Loucy (cell line): ENCODE results near the gene GBP2.

Experiments used
- H2AFZ ChIP-seq: fragments of 200-600 bp; sonication (generic); 2 replicates; pipeline ENCODE4 v1.6.0; 2016; ENCODE audit warnings: antibody characterized with exemption, mild to moderate bottlenecking, low read length, moderate library complexity
- H3F3A ChIP-seq: fragments of 200-600 bp; 2 replicates; pipeline ENCODE4 v1.6.0; 2016; ENCODE audit warnings: antibody characterized with exemption, low read depth, mild to moderate bottlenecking
- H3K27me3 ChIP-seq: fragments of 200-600 bp; sonication (generic); 2 replicates; pipeline ENCODE4 v1.6.1; 2014; ENCODE audit warnings: low read length, mild to moderate bottlenecking; ENCODE audit not compliant: insufficient read depth, poor library complexity, severe bottlenecking
- H3K36me3 ChIP-seq: fragments of 200-600 bp; sonication (generic); 2 replicates; pipeline ENCODE4 v1.6.1; 2016; ENCODE audit warnings: low read length; ENCODE audit not compliant: insufficient read depth
- H3K4me1 ChIP-seq: fragments of 200-600 bp; sonication (generic); 2 replicates; pipeline ENCODE4 v1.5.1; 2014; ENCODE audit warnings: low read length, mild to moderate bottlenecking; ENCODE audit not compliant: insufficient read depth, poor library complexity, severe bottlenecking
- H3K4me2 ChIP-seq: fragments of 200-600 bp; sonication (generic); 2 replicates; pipeline ENCODE4 v1.6.0; 2014; ENCODE audit warnings: antibody characterized with exemption, low read length, low read depth, mild to moderate bottlenecking; ENCODE audit not compliant: poor library complexity, severe bottlenecking
- H3K4me3 ChIP-seq: fragments of 200-600 bp; sonication (generic); 2 replicates; pipeline ENCODE4 v1.5.1; 2014; ENCODE audit warnings: low read length, mild to moderate bottlenecking, mixed read lengths; ENCODE audit not compliant: poor library complexity, severe bottlenecking
- H3K79me2 ChIP-seq: fragments of 200-600 bp; sonication (generic); 2 replicates; pipeline ENCODE4 v1.6.1; 2014; ENCODE audit warnings: low read length; ENCODE audit not compliant: insufficient read depth
- H3K9ac ChIP-seq: fragments of 200-600 bp; sonication (generic); 2 replicates; pipeline ENCODE4 v1.6.0; 2014; ENCODE audit warnings: mild to moderate bottlenecking, low read depth, low read length, moderate library complexity; ENCODE audit not compliant: poor library complexity, severe bottlenecking
- H3K9me2 ChIP-seq: fragments of 200-600 bp; sonication (generic); replicated peaks from 2 replicates; pipeline ENCODE4 v1.6.1; 2016; ENCODE audit warnings: low read depth, low read length, mixed read lengths
- H3K9me3 ChIP-seq: fragments of 200-600 bp; sonication (generic); 2 replicates; pipeline ENCODE4 v1.6.1; 2014; ENCODE audit warnings: mild to moderate bottlenecking, antibody characterized with exemption, low read length, low read depth; ENCODE audit not compliant: insufficient read depth
- H4K20me1 ChIP-seq: fragments of 200-600 bp; sonication (generic); 2 replicates; pipeline ENCODE4 v1.6.0; 2014; ENCODE audit warnings: antibody characterized with exemption, low read length, mild to moderate bottlenecking; ENCODE audit not compliant: insufficient read depth, poor library complexity, severe bottlenecking
- CTCF ChIP-seq: fragments of 200-600 bp; sonication (generic); conservative IDR thresholded peaks from 2 replicates; pipeline ENCODE4 v1.5.1; 2014; ENCODE audit warnings: mild to moderate bottlenecking, antibody characterized with exemption, low read length
- EZH2phosphoT487 ChIP-seq: fragments of 200-600 bp; IDR thresholded peaks from 2 replicates; pipeline ENCODE4 v1.6.1; 2018; ENCODE audit warnings: antibody characterized with exemption, mild to moderate bottlenecking, moderate library complexity, borderline replicate concordance

GBP2 gene

DNA sequence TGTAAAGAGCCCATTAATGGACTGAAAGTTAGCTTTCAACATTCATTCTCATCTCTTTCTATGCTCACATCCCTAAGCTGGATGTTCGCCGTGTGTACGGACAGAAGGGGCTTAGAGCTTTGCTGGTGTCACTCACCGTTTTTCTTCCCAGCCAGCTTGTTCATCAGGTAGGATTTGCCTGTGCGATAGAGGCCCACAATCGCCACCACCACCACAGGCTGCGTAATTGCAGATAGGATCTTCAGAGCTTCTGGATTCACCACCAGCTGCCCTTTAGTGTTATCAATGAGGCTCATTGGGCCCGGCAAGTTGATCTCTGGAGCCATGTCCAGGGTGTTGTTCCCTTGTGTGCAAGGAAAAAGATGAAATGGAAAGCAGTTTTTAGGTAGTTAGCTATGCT is 4.3 kb downstream of the GBP2 start:
- Histone ChIP-seq H3K9me3 (no peaks in the 10 kb centered on the region), H3K9me2 (no peaks in the 10 kb centered on the region)

GRCh38 chr1:89114662-89115061 is 11.3 kb downstream of the GBP2 start:
- Histone ChIP-seq H3F3A (no peaks in the 10 kb centered on the region), H3K9me2 (no peaks in the 10 kb centered on the region), H3K27me3 (no peaks in the 10 kb centered on the region), H3K4me2 (no peak overlapping the region), H3K4me1 (no peaks in the 10 kb centered on the region), H3K4me3 (no peak overlapping the region), H2AFZ (no peak overlapping the region), H3K36me3 (no peaks in the 10 kb centered on the region), H4K20me1 (no peaks in the 10 kb centered on the region), H3K9me3 (no peaks in the 10 kb centered on the region), H3K9ac (no peak overlapping the region), H3K79me2 (no peaks in the 10 kb centered on the region)
- TF ChIP-seq CTCF (no peak), EZH2phosphoT487 (no peak)

More for the DNA sequence above, 4.3 kb downstream of the GBP2 start:
- no peaks in the 10 kb centered on the region for H3K27me3 ChIP-seq
- no peak overlapping the region for H3K4me3 ChIP-seq
- H3K79me2 ChIP-seq, result no peaks in the 10 kb centered on the region
- H4K20me1 ChIP-seq, result no peaks in the 10 kb centered on the region
- H3K36me3 ChIP-seq, result no peaks in the 10 kb centered on the region
- no peak for TF ChIP-seq CTCF
- no peak for TF ChIP-seq EZH2phosphoT487
- H3K4me1 ChIP-seq, result peaks cover 28% of the 10 kb centered on the region
- no peak overlapping the region for H2AFZ ChIP-seq
- H3F3A ChIP-seq, result no peaks in the 10 kb centered on the region
- no peak overlapping the region for H3K9ac ChIP-seq
- no peak overlapping the region for H3K4me2 ChIP-seq

DNA sequence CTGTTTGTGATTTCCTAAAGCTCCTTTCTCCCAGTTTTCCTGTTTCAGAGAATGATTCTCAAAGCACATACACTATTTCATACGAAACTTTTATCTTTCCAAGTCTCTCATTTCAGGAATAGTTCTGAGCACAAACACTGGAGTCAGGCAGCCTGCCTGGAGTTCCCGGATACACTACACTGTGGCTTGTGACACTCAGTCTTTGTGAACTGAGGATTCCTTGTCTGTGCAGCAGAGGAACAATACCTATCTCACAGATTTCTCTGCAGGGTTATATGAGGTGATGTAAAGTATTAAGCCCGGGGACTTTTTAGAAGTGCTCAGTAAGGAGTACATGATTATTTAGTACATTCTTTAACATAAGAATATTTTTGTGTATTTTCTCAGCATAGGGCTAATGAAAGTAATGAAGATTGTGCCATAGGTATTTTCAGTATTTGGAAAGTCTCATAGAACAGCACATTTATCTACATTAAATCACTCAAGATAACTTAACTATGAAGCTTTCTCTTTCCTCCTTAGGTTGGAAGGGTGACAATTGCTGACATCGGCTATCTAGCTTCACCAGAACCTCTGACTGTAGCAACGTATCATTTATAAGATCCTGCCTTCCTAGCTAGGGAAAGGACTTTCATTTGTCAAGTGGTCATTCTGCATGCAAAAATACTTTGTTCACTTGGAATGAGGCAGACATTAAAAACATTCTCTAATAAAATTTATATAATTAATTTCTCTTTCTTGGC is 12.9 kb downstream of the GBP2 start:
- no peaks in the 10 kb centered on the region for H3K27me3 ChIP-seq
- H3K9me3 ChIP-seq, result no peaks in the 10 kb centered on the region
- no peak overlapping the region for H2AFZ ChIP-seq
- H3F3A ChIP-seq, result no peaks in the 10 kb centered on the region
- TF ChIP-seq EZH2phosphoT487, result no peak
- no peak for TF ChIP-seq CTCF
- no peaks in the 10 kb centered on the region for H3K79me2 ChIP-seq
- H3K4me2 ChIP-seq, result no peak overlapping the region
- H3K36me3 ChIP-seq, result no peaks in the 10 kb centered on the region
- no peak overlapping the region for H3K9ac ChIP-seq
- no peaks in the 10 kb centered on the region for H3K9me2 ChIP-seq
- H3K4me3 ChIP-seq, result no peak overlapping the region
- H3K4me1 ChIP-seq, result no peaks in the 10 kb centered on the region
- no peaks in the 10 kb centered on the region for H4K20me1 ChIP-seq
